ENCODE measurements around the gene PPFIA2. TPM values are rescaled to one million over a fixed set of nuclear protein-coding genes. Genes with fewer than 3 reads are reported as not detected.
A peak's percentile ranks its signal among the peaks of the same experiment; 100 is the strongest.

PPFIA2 gene
- total RNA-seq, 1 donor from 2014 or later: 0.59 TPM

GRCh38 chr12:81340910-81341309 lies 418.2 kb downstream of the PPFIA2 start:
- Histone ChIP-seq H3K79me2 (ENCODE audit: insufficient read depth, low read length) (no peaks in the 10 kb centered on the region), H3K4me1 (ENCODE audit: insufficient read depth, low read length) (no peaks in the 10 kb centered on the region), H3K27me3 (ENCODE audit: insufficient read depth, low read length) (no peaks in the 10 kb centered on the region), H4K20me1 (ENCODE audit: insufficient read depth, low read length) (no peaks in the 10 kb centered on the region), H3K36me3 (ENCODE audit: insufficient read depth, low read length) (no peaks in the 10 kb centered on the region), H3K27ac (ENCODE audit: low read depth, low read length) (no peak overlapping the region), H3K4me3 (ENCODE audit: insufficient read depth, low read depth, low read length) (no peak overlapping the region), H3K4me2 (ENCODE audit: low read length) (no peak overlapping the region), H3K9ac (ENCODE audit: low read length) (no peak overlapping the region), H3K9me3 (ENCODE audit: insufficient read depth, low read depth, low read length) (no peaks in the 10 kb centered on the region), H2AFZ (ENCODE audit: low read depth, low read length) (no peak overlapping the region)
- DNase-seq (ENCODE audit: low read depth) (no peak), FAIRE-seq (no peak)
- Mint-ChIP-seq H3K4me3 (ENCODE audit: unreplicated experiment) (no peak overlapping the region), H3K27me3 (ENCODE audit: low read depth, unreplicated experiment) (no peaks in the 10 kb centered on the region), H3K36me3 (ENCODE audit: low read depth, unreplicated experiment) (no peaks in the 10 kb centered on the region), H3K27ac (ENCODE audit: unreplicated experiment) (no peak overlapping the region), H3K4me1 (ENCODE audit: low read depth, unreplicated experiment) (no peaks in the 10 kb centered on the region), H3K9me3 (ENCODE audit: unreplicated experiment) (no peaks in the 10 kb centered on the region)
- TF ChIP-seq EZH2 (IDR thresholded peaks at IDR 0.05; ENCODE audit: insufficient read depth, low read length): no peak
- TF ChIP-seq CTCF (IDR thresholded peaks at IDR 0.05; ENCODE audit: insufficient read depth, low read depth, low read length): no peak

GRCh38 chr12:81339071-81339470 lies 420.1 kb downstream of the PPFIA2 start:
- Mint-ChIP-seq H3K9me3 (ENCODE audit: unreplicated experiment) (no peaks in the 10 kb centered on the region), H3K4me1 (ENCODE audit: low read depth, unreplicated experiment) (no peaks in the 10 kb centered on the region), H3K36me3 (ENCODE audit: low read depth, unreplicated experiment) (no peaks in the 10 kb centered on the region), H3K4me3 (ENCODE audit: unreplicated experiment) (no peak overlapping the region), H3K27ac (ENCODE audit: unreplicated experiment) (no peak overlapping the region), H3K27me3 (ENCODE audit: low read depth, unreplicated experiment) (no peaks in the 10 kb centered on the region)
- Histone ChIP-seq H3K4me3 (ENCODE audit: insufficient read depth, low read depth, low read length) (no peak overlapping the region), H3K9me3 (ENCODE audit: insufficient read depth, low read depth, low read length) (no peaks in the 10 kb centered on the region), H3K4me1 (ENCODE audit: insufficient read depth, low read length) (no peaks in the 10 kb centered on the region), H3K79me2 (ENCODE audit: insufficient read depth, low read length) (no peaks in the 10 kb centered on the region), H3K36me3 (ENCODE audit: insufficient read depth, low read length) (no peaks in the 10 kb centered on the region), H2AFZ (ENCODE audit: low read depth, low read length) (no peak overlapping the region), H3K27me3 (ENCODE audit: insufficient read depth, low read length) (no peaks in the 10 kb centered on the region), H3K9ac (ENCODE audit: low read length) (no peak overlapping the region), H3K27ac (ENCODE audit: low read depth, low read length) (no peak overlapping the region), H3K4me2 (ENCODE audit: low read length) (no peak overlapping the region), H4K20me1 (ENCODE audit: insufficient read depth, low read length) (no peaks in the 10 kb centered on the region)
- no peak for TF ChIP-seq EZH2 (IDR thresholded peaks at IDR 0.05; ENCODE audit: insufficient read depth, low read length)
- TF ChIP-seq CTCF (IDR thresholded peaks at IDR 0.05; ENCODE audit: insufficient read depth, low read depth, low read length): no peak
- no peak for DNase-seq (ENCODE audit: low read depth)
- no peak for FAIRE-seq

- Mint-ChIP-seq H3K27me3 (ENCODE audit: low read depth, unreplicated experiment) (no peaks in the 10 kb centered on the region), H3K4me1 (ENCODE audit: low read depth, unreplicated experiment) (no peaks in the 10 kb centered on the region), H3K36me3 (ENCODE audit: low read depth, unreplicated experiment) (peaks cover 1% of the 10 kb centered on the region), H3K4me3 (ENCODE audit: unreplicated experiment) (no peak overlapping the region), H3K27ac (ENCODE audit: unreplicated experiment) (no peak overlapping the region), H3K9me3 (ENCODE audit: unreplicated experiment) (no peaks in the 10 kb centered on the region)
- FAIRE-seq: no peak
- no peaks in the 10 kb centered on the region for H3K27me3 ChIP-seq (ENCODE audit: insufficient read depth, low read length)
- no peaks in the 10 kb centered on the region for H3K79me2 ChIP-seq (ENCODE audit: insufficient read depth, low read length)
- H2AFZ ChIP-seq (ENCODE audit: low read depth, low read length): no peak overlapping the region
- no peak overlapping the region for H3K4me2 ChIP-seq (ENCODE audit: low read length)
- H3K36me3 ChIP-seq (ENCODE audit: insufficient read depth, low read length): no peaks in the 10 kb centered on the region
- no peak overlapping the region for H3K27ac ChIP-seq (ENCODE audit: low read depth, low read length)
- H3K4me3 ChIP-seq (ENCODE audit: insufficient read depth, low read depth, low read length): no peak overlapping the region
- no peak overlapping the region for H3K9ac ChIP-seq (ENCODE audit: low read length)
- H3K4me1 ChIP-seq (ENCODE audit: insufficient read depth, low read length): no peaks in the 10 kb centered on the region
- no peak for TF ChIP-seq EZH2 (IDR thresholded peaks at IDR 0.05; ENCODE audit: insufficient read depth, low read length)
- no peaks in the 10 kb centered on the region for H3K9me3 ChIP-seq (ENCODE audit: insufficient read depth, low read depth, low read length)
- DNase-seq (ENCODE audit: low read depth): peak; percentile 11
- no peaks in the 10 kb centered on the region for H4K20me1 ChIP-seq (ENCODE audit: insufficient read depth, low read length)
Measured at GRCh38 chr12:81337886-81338285, 421.3 kb downstream of the PPFIA2 start.

Measured in astrocyte (in vitro differentiated cells and primary cell).